GM18498 (cell line): Measurements from ENCODE around the gene AMOTL2.

Experiments
- ATAC-seq: cut with Tn5 transposase; IDR thresholded peaks from one replicate; pipeline ENCODE4 v1.9.1; 2021; ENCODE audit warnings: mild to moderate bottlenecking, moderate library complexity; ENCODE audit not compliant: unreplicated experiment

AMOTL2 gene

GRCh38 chr3:134353831-134354611 is 20.2 kb downstream of the AMOTL2 start:
- no peak for ATAC-seq

GRCh38 chr3:134353171-134353825 is 20.9 kb downstream of the AMOTL2 start:
- ATAC-seq: no peak

GRCh38 chr3:134352031-134352671 is 22.1 kb downstream of the AMOTL2 start:
- ATAC-seq: no peak

- ATAC-seq: no peak
These were observed 22.8 kb downstream of the AMOTL2 start for GRCh38 chr3:134351427-134351826.

GRCh38 chr3:134350861-134351311 is 23.4 kb downstream of the AMOTL2 start:
- ATAC-seq: no peak

GRCh38 chr3:134350266-134350665 is 24.0 kb downstream of the AMOTL2 start:
- no peak for ATAC-seq

GRCh38 chr3:134348524-134348923 is 25.7 kb downstream of the AMOTL2 start:
- ATAC-seq: no peak

GRCh38 chr3:134347551-134347950 is 26.7 kb downstream of the AMOTL2 start:
- no peak for ATAC-seq

GRCh38 chr3:134346744-134347143 is 27.5 kb downstream of the AMOTL2 start:
- no peak for ATAC-seq

- ATAC-seq: no peak
These were observed 29.0 kb downstream of the AMOTL2 start for GRCh38 chr3:134345202-134345601.

- no peak for ATAC-seq
These were observed 29.7 kb downstream of the AMOTL2 start for GRCh38 chr3:134344560-134344959.

GRCh38 chr3:134342259-134342658 is 32.0 kb downstream of the AMOTL2 start:
- no peak for ATAC-seq

GRCh38 chr3:134341389-134341788 is 32.9 kb downstream of the AMOTL2 start:
- ATAC-seq: no peak

- ATAC-seq: no peak
These were observed 33.3 kb downstream of the AMOTL2 start for GRCh38 chr3:134340982-134341365.

- no peak for ATAC-seq
These were observed 33.8 kb downstream of the AMOTL2 start for GRCh38 chr3:134340362-134340981.

GRCh38 chr3:134339913-134340312 is 34.3 kb downstream of the AMOTL2 start:
- ATAC-seq: no peak

GRCh38 chr3:134339331-134339730 is 34.9 kb downstream of the AMOTL2 start:
- ATAC-seq: no peak

GRCh38 chr3:134338516-134339261 is 35.6 kb downstream of the AMOTL2 start:
- no peak for ATAC-seq

GRCh38 chr3:134338201-134338512 is 36.1 kb downstream of the AMOTL2 start:
- ATAC-seq: no peak

- ATAC-seq: no peak
These were observed 36.6 kb downstream of the AMOTL2 start for GRCh38 chr3:134337511-134338200.
